ENCODE measurements around the gene CLN6.
"Not testable (repeated sequence)": the region's sequence is repeated elsewhere in the genome, so short reads cannot be mapped to it uniquely, and the experiment has no call there.

CLN6 gene

GRCh38 chr15:68223171-68223570 lies 6.4 kb downstream of the CLN6 start:
- DNase-seq (ENCODE audit: low read depth) = no peak

DNA sequence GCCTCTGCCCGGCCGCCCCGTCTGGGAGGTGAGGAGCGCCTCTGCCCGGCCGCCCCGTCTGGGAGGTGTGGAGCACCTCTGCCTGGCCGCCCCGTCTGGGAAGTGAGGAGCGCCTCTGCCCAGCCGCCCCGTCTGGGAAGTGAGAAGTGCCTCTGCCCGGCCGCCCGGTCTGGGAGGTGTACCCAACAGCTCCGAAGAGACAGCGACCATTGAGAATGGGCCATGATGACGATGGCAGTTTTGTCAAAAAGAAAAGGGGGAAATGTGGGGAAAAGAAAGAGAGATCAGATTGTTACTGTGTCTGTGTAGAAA lies 7.1 kb downstream of the CLN6 start:
- DNase-seq (ENCODE audit: low read depth) = not testable (repeated sequence)

GRCh38 chr15:68221530-68222431 lies 7.7 kb downstream of the CLN6 start:
- DNase-seq (ENCODE audit: low read depth) = not testable (repeated sequence)

DNA sequence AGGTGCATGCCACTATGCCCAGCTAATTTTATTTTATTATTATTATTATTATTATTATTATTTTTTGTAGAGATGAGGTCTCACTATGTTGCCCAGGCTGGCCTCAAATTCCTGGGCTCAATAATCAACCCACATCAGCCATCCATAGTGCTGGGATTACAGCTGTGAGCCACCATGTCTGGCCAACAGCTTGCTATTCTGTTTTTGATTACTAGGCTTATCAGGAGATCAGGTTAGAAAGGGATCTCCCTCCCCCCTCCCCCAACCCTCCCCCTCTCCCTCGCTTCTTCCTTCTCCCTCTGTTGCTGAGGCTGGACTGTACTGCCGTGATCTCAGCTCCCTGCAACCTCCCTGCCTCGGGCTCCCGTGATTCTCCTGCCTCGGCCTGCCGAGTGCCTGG lies 8.6 kb downstream of the CLN6 start:
- DNase-seq (ENCODE audit: low read depth) = no peak

DNA sequence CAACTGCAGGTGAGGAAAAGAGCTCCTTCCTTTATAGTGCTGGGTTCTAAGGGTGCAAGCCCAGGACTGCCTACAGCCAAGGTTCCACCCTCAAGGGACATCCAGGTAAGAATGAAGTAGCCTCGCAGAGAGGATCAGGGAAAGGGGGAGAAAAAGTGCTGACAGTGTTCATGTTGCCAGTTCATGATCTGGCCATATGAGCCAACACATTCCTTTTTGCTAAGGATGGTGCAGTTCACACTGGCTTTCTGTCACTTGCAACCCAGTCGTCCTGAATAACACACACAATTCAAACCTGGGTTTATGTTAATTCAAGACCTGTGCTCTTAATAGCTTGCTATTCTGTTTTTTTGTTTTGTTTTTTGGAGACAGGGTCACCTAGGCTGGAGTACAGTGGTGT lies 9.0 kb downstream of the CLN6 start:
- DNase-seq (ENCODE audit: low read depth) = no peak

DNA sequence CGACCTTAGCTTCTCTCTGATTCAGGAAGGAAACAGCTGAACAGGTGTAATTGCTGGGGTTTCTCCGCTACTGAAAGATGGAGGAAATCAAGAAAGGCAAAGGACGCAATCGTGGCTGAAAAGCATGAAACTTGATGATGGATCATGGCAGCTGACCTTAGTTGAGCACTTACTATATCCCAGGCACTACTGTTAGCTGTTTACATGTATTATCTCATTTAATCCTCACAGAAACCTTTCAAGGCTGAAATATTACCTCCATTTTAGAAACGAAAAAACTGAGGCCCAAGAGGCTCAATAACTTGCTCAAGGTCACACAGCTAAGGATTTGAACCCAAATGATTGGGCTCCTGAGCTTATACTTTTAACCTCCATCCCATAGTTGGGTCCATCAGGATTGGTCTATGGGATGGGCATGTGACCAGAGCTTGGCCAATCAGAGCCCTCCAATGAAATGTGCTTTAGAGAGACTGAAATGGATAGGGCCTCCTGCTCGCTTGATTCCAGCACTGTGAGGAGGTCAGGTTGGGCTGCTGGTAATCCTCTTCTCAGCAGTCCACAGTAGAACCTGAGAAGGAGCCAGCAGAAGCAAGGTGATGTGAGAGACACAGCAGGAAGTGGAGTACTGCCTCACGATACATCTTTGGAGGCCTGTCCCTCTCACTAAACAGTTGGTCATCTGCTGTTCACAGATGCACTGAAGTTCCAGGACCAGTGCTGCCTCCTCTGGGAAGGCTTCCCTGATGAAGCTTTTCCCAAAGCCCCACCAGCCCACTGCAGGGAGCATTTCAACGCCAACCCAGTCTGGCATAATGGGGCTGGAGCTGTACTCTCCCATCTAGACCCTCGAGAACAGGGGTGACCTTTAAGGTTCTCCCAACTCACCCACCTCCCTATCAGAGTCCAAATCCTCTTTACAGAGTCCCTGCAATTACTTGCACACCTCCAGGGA lies 10.4 kb downstream of the CLN6 start:
- no peak for DNase-seq (ENCODE audit: low read depth)

DNA sequence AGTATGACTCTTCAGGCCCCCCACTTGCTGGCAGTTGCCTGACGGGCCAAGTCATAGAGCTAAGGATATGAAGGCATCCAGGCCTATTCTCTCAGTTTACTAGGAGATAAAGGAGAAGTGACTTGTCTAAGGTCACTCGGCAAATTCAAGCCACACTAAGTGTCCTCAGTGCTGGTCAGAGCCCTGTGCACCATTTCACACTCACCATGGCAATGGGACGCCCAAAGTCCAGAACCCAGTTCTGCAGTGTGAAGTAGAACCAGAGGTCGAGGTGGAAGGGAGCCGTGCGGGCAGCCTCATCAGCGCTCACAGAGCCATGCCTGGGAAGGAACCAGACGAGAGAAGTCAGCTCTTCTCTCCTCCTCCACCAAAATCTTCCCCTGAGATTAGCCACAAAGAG lies 11.2 kb downstream of the CLN6 start:
- no peak for DNase-seq (ENCODE audit: low read depth)

GRCh38 chr15:68217341-68217740 lies 12.2 kb downstream of the CLN6 start:
- DNase-seq (ENCODE audit: low read depth) = no peak

GRCh38 chr15:68214838-68215254 lies 14.7 kb downstream of the CLN6 start:
- DNase-seq (ENCODE audit: low read depth) = no peak

GRCh38 chr15:68213991-68214837 lies 15.3 kb downstream of the CLN6 start:
- no peak for DNase-seq (ENCODE audit: low read depth)

DNA sequence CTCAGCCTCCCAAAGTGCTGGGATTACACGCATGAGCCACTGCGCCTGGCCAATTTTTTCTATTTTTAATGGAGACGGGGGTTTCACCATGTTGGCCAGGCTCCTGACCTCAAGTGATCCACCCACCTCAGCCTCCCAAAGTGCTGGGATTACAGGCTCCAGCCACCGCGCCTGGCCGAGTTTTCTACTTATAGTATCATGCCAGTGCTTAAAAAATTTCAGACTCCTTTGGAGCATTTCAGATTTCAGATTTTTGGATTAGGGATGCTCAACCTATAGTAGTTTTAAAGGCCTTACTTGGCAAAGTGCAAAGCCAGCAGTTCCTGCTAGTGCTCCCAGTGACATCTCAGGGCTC lies 16.1 kb downstream of the CLN6 start:
- not testable (repeated sequence) for DNase-seq (ENCODE audit: low read depth)

GRCh38 chr15:68211656-68212320 lies 17.7 kb downstream of the CLN6 start:
- no peak for DNase-seq (ENCODE audit: low read depth)

- DNase-seq (ENCODE audit: low read depth) = peak; percentile 32
Measured at GRCh38 chr15:68210821-68211655, 18.5 kb downstream of the CLN6 start.

- no peak for DNase-seq (ENCODE audit: low read depth)
Measured at GRCh38 chr15:68210409-68210756, 19.1 kb downstream of the CLN6 start.

DNA sequence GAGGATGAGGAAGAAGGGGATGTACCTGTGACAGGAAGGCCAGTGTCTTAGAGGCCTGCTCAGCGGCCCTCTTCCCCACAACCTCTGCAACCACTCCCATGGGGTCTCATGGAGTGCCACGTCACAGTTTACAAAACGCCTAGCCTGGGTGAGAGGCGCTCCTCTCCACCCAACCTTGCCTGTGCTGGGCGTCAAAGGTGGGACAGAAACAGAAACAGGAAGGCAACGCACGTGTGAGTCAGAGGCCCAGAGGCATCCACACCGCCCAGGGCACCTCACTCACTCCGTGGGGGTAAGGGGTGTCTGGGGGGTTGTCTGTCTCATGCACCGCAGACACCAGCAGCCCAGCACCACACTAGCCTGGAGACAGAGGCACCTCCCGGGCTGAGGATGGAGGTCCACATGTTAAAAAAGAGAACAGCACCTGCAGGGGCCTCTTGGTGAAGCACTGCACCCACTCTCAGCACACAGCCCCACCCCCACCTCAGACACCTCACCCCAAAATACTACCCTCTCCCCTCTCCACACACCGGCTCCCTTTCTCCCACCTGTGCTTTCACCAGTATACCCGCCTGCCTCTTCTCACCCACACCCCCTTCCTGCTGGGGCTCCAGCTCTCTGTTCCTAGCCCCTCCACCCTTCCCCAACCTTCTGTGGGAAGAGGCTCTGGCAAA lies 19.7 kb downstream of the CLN6 start:
- peak; percentile 22 for DNase-seq (ENCODE audit: low read depth)

- no peak for DNase-seq (ENCODE audit: low read depth)
Measured at GRCh38 chr15:68209272-68209671, 20.3 kb downstream of the CLN6 start.

DNA sequence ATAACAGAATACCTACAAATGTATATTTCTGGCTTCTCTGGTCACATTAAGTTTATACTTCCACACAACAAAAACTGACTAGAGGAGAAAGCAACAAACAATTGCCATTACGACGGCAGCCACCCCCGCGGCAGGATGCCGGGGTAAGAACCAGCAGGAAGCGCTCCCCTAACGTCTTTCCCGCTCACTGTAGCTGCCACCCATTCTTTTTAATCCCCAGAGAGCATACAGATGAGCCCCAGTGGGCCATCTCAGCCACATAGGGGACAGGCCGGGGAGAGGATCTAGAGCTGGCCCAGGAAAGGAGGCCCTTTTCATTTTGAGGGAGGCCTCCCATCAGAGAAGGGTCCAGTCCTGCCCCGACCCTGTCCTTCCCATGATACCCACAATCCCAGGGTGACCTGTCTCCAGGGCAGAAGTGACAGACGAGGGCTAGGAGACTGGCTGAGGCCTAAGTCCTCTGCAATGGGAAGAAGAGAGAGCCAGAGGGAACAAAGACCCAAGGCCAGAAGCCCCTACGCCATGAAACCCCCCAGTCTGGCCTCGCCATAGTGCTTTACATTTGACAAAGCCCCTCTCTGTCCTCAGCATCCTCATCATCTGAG lies 20.8 kb downstream of the CLN6 start:
- no peak for DNase-seq (ENCODE audit: low read depth)

GRCh38 chr15:68208136-68208535 lies 21.4 kb downstream of the CLN6 start:
- no peak for DNase-seq (ENCODE audit: low read depth)

- DNase-seq (ENCODE audit: low read depth) = no peak
Measured at GRCh38 chr15:68207176-68207935, 22.2 kb downstream of the CLN6 start.
